Testis (tissue), 3 donors: ENCODE data around the gene ABCC4. TPM values are rescaled to one million over a fixed set of nuclear protein-coding genes. Genes with fewer than 3 reads are reported as not detected.
A peak's percentile ranks its signal among the peaks of the same experiment; 100 is the strongest.

Source experiments
- DNase-seq: peaks from one replicate; pipeline ENCODE4 v3.0.0-alpha.2; 2019
- H3K27ac ChIP-seq, 2 donors: fragments of 200-600 bp; sonication (generic); one replicate each; pipeline ENCODE4 v1.5.1; 2019
- H3K27me3 ChIP-seq: fragments of 200-600 bp; sonication (generic); one replicate; pipeline ENCODE4 v1.5.1; 2019
- H3K36me3 ChIP-seq: fragments of 200-600 bp; sonication (generic); one replicate; pipeline ENCODE4 v1.5.1; 2017; ENCODE audit warnings: low read depth; ENCODE audit errors: missing control alignments
- H3K4me1 ChIP-seq: fragments of 200-600 bp; sonication (generic); one replicate; pipeline ENCODE4 v1.5.1; 2019
- H3K4me3 ChIP-seq, 2 donors: fragments of 200-600 bp; sonication (generic); one replicate each; pipeline ENCODE4 v1.5.1; 2017 to 2019
- H3K9me3 ChIP-seq: fragments of 200-600 bp; sonication (generic); one replicate; pipeline ENCODE4 v1.5.1; 2017
- POLR2A ChIP-seq: fragments of 450-650 bp; IDR thresholded peaks from one replicate; pipeline ENCODE4 v1.6.1; 2017; ENCODE audit warnings: antibody characterized with exemption, mild to moderate bottlenecking, moderate library complexity
- WGBS, 2 donors: methylation state at CpG; one replicate each; pipeline ENCODE4 v1.1.5; 2018; 5-methylcytosine and 5-hydroxymethylcytosine counted together
- intact Hi-C: fragments of 100-400 bp; cut with DNase I; formaldehyde crosslinking; loops from one replicate; pipeline ENCODE4 v1.15.1; 2023; ENCODE audit warnings: low total_unique reads
- polyA plus RNA-seq: library from polyadenylated mRNA; stranded (reverse); fragments of 350-450 nt; fragmentation: Illumina TruSeq; extraction: RNeasy Lipid Tissue Mini Kit (QIAGEN cat#74804); gene quantifications from one replicate; pipeline ENCODE4 v1.2.3, GENCODE V29; 2014; ENCODE audit warnings: low read depth, low replicate concordance; ENCODE audit not compliant: insufficient read depth
- total RNA-seq, 2 donors: library from RNA; depleted of rRNA; stranded (reverse); fragments of >200 nt; gene quantifications; one replicate each; pipeline ENCODE4 v1.2.3, GENCODE V29; 2016
- TF ChIP-seq, protein P1 (sequence below), 3 experiments: fragments of 450-650 bp in 2 of 3; fragments of 200-600 bp in 1 of 3; sonication (generic) in 1 of 3; IDR thresholded peaks; one replicate each; pipeline ENCODE4 v1.5.1; 2016 to 2019; ENCODE audit warnings: antibody characterized with exemption in 3 of 3, mild to moderate bottlenecking in 2 of 3, moderate library complexity in 1 of 3

ABCC4 gene
- total and polyA plus RNA-seq, 3 donors from 2014 or later, result 11.0 to 23.5 (median 14.9) TPM

DNA sequence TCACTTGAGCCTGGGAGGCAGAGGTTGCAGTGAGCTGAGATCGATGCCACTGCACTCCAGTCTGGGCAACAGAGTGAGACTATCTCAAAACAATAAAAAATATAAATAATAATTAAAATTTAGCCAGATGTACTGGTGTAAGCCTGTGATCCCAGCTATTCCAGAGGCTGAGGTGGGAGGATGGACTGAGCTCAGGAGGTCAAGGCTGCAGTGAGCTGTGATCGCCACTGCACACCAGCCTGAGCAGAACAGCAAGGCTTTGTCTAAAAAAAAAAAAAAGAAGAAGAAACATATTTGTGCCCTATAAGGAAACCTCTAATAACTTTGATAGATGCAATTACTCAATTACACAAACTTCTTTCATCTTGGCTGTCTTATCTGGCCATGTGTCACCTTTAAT, 52.3 kb downstream of the ABCC4 start:
- DNase-seq, result peak; percentile 52
- intact Hi-C loops, result no loop called here
- peaks cover 5% of the 10 kb centered on the region for H3K4me1 ChIP-seq
- H3K4me3 ChIP-seq, result no peak overlapping the region
- no peak overlapping the region for H3K27ac ChIP-seq
- TF ChIP-seq POLR2A, result no peak
- TF ChIP-seq, protein P1, sequence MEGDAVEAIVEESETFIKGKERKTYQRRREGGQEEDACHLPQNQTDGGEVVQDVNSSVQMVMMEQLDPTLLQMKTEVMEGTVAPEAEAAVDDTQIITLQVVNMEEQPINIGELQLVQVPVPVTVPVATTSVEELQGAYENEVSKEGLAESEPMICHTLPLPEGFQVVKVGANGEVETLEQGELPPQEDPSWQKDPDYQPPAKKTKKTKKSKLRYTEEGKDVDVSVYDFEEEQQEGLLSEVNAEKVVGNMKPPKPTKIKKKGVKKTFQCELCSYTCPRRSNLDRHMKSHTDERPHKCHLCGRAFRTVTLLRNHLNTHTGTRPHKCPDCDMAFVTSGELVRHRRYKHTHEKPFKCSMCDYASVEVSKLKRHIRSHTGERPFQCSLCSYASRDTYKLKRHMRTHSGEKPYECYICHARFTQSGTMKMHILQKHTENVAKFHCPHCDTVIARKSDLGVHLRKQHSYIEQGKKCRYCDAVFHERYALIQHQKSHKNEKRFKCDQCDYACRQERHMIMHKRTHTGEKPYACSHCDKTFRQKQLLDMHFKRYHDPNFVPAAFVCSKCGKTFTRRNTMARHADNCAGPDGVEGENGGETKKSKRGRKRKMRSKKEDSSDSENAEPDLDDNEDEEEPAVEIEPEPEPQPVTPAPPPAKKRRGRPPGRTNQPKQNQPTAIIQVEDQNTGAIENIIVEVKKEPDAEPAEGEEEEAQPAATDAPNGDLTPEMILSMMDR (IDR thresholded peaks at IDR 0.05), result no peak
- no peaks in the 10 kb centered on the region for H3K36me3 ChIP-seq
- no peaks in the 10 kb centered on the region for H3K9me3 ChIP-seq
- H3K27me3 ChIP-seq, result no peaks in the 10 kb centered on the region
- WGBS, 2 donors, result 44 to 64% methylated on average over 2 of the region's 2 CpGs

DNA sequence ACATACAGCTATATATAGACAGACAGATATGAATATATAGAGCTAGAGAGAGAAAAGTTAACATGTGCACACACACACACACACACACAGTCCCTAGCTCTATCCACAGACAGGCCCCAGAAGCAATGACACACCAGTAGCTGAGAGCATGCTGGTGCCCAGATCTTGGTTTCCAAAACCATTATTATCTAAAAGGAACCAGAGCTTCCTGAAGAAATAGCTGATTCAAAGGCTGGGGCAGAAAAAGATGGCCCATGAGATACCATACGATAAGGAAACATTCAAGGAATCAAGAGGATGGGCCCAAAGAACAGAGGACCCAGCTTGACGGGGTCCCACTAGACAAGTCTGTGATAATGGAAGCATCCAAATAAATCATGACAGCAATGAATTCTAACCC, 53.4 kb downstream of the ABCC4 start:
- no peak for DNase-seq
- TF ChIP-seq POLR2A, result no peak
- TF ChIP-seq, protein P1 (IDR thresholded peaks at IDR 0.05), result no peak
- H3K27ac ChIP-seq, result no peak overlapping the region
- WGBS, 2 donors, result 74 to 96% methylated on average over 2 of the region's 2 CpGs
- H3K4me3 ChIP-seq, result no peak overlapping the region
- H3K36me3 ChIP-seq, result no peaks in the 10 kb centered on the region
- H3K27me3 ChIP-seq, result no peaks in the 10 kb centered on the region
- no peaks in the 10 kb centered on the region for H3K9me3 ChIP-seq
- H3K4me1 ChIP-seq, result peaks cover 5% of the 10 kb centered on the region
- intact Hi-C loops, result no loop called here

DNA sequence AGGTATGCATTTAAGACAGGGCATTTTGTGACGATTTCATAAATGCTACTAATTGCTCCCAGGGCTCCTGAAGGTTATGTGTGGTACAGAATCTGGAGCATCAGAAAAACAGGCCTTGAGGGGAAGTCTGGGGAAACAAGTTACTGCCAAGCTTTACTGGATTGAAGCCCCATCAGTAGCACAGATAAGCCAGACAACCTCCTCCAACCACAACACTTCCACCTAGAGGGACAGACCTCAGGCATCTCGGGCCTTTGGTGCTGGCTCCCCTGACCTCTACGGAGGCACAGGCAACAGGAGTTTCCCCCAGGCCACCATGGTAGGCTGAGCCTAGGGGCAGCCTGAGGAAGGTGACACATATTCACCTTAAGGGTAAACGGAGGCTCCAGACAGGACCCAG, 54.1 kb downstream of the ABCC4 start:
- intact Hi-C loops, result no loop called here
- H3K9me3 ChIP-seq, result no peaks in the 10 kb centered on the region
- no peak overlapping the region for H3K27ac ChIP-seq
- H3K27me3 ChIP-seq, result no peaks in the 10 kb centered on the region
- no peak for DNase-seq
- H3K36me3 ChIP-seq, result no peaks in the 10 kb centered on the region
- H3K4me3 ChIP-seq, result no peak overlapping the region
- peaks cover 5% of the 10 kb centered on the region for H3K4me1 ChIP-seq
- 74 to 89% methylated on average over 4 of the region's 4 CpGs for WGBS, 2 donors
- TF ChIP-seq POLR2A, result no peak
- TF ChIP-seq, protein P1 (IDR thresholded peaks at IDR 0.05), result no peak

DNA sequence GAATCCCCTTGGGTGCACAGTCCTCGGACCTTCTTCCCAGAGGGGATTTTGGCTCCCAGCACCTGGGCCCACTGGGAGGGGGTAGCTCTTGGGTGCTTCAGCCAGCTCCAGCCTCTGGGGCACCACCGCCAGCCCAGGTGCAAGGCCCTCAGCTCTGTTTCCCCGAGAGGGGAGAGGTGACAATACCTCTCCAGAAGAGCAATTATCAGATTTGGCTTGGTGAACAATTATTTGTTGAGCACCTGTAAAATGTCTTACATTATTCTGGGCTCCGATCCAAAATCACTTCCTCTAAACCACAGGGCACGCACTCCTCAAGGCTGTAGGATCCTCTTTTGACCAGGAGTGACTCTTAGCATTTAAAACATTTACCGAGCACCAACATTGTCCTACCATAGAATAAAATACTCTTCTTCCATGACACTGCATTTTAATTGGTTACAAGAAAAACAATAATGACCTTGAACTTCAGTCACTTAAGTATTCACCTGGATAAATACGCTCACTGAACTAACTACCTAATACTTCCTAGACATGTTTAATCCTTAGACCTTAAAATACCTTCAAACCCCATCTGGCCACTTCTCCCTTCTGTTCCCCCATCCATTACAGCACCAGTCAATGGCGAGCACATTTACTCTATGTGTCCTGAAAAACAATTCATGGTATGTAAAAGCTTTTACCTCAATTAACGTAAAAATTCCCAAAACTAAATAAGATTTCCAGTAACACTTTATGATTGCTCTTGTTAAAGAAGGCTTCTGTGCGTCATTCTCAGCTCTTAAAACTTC, 54.8 kb downstream of the ABCC4 start:
- Histone ChIP-seq H3K9me3 (no peaks in the 10 kb centered on the region), H3K36me3 (no peaks in the 10 kb centered on the region), H3K27me3 (no peaks in the 10 kb centered on the region), H3K4me3 (no peak overlapping the region), H3K4me1 (peaks cover 5% of the 10 kb centered on the region), H3K27ac (no peak overlapping the region)
- no peak for DNase-seq
- WGBS, 2 donors, result 80 to 84% methylated on average over 10 of the region's 10 CpGs
- TF ChIP-seq, protein P1 (IDR thresholded peaks at IDR 0.05), result no peak
- intact Hi-C loops, result no loop called here

DNA sequence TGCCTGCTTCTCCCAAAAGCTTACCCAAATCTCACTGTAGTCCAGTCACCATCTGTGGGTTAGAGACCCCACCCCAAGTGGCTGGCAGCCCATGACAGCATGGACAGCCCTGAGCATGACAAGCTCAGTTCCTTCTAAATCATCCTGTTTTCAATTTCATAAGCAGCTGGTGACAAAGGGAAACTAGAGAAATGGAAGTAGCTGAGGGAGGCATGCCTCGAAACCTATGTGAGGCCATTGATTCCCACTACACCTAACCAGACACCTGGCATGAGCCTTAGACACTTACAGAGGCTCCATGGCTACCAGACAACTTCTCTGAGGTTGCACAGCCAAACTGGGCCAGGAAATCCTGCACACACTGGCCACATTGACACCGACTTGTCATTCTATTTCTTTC, 56.2 kb downstream of the ABCC4 start:
- Histone ChIP-seq H3K27ac (no peak overlapping the region), H3K4me3 (no peak overlapping the region), H3K27me3 (no peaks in the 10 kb centered on the region), H3K9me3 (no peaks in the 10 kb centered on the region), H3K36me3 (no peaks in the 10 kb centered on the region), H3K4me1 (peaks cover 5% of the 10 kb centered on the region)
- 82 to 93% methylated on average over 2 of the region's 2 CpGs for WGBS, 2 donors
- DNase-seq, result no peak
- intact Hi-C loops, result no loop called here
- no peak for TF ChIP-seq POLR2A
- TF ChIP-seq, protein P1 (IDR thresholded peaks at IDR 0.05), result no peak
